Breast epithelium (tissue), 4 donors: ENCODE results near the gene ESAM. TPM values are rescaled to one million over a fixed set of nuclear protein-coding genes. Genes with fewer than 3 reads are reported as not detected.

Experiments used
- DNase-seq, 2 donors: peaks; one replicate each; pipeline ENCODE4 v3.0.0-alpha.2; 2019; ENCODE audit warnings: low spot score in 2 of 2
- H3K27ac ChIP-seq, 2 donors: fragments of 200-600 bp; sonication (generic) in 1 of 2; one replicate each; pipeline ENCODE4 v1.5.1; 2016 to 2019; ENCODE audit warnings: mild to moderate bottlenecking in 1 of 2
- H3K27me3 ChIP-seq, 2 donors: fragments of 200-600 bp; sonication (generic) in 1 of 2; one replicate each; pipeline versions ENCODE4 v1.5.1 to v1.6.0; 2017 to 2019; ENCODE audit warnings: control low read depth in 1 of 2, mild to moderate bottlenecking in 1 of 2
- H3K36me3 ChIP-seq: fragments of 200-600 bp; one replicate; pipeline ENCODE4 v1.5.1; 2019
- H3K4me1 ChIP-seq, 2 donors: fragments of 200-600 bp; sonication (generic); one replicate each; pipeline ENCODE4 v1.5.1; 2016 to 2019; ENCODE audit warnings: control low read depth in 1 of 2
- H3K4me3 ChIP-seq, 3 donors: fragments of 200-600 bp; sonication (generic); 1 replicate in 2 of 3; 2 replicates in 1 of 3; pipeline ENCODE4 v1.5.1; 2016 to 2019; ENCODE audit warnings: mild to moderate bottlenecking in 3 of 3, moderate library complexity in 2 of 3
- H3K9me3 ChIP-seq, 2 donors: fragments of 200-600 bp; sonication (generic) in 1 of 2; one replicate each; pipeline ENCODE4 v1.5.1; 2016 to 2019; ENCODE audit warnings: control low read depth in 1 of 2
- POLR2A ChIP-seq: fragments of 450-650 bp; IDR thresholded peaks from one replicate; pipeline ENCODE4 v1.6.1; 2016; ENCODE audit warnings: antibody characterized with exemption, mild to moderate bottlenecking, moderate library complexity
- POLR2AphosphoS5 ChIP-seq, 3 donors: sonication (generic); formaldehyde crosslinking; IDR thresholded peaks; one replicate each; pipeline ENCODE4 v1.6.1; 2017; ENCODE audit warnings: antibody characterized with exemption in 3 of 3
- intact Hi-C: fragments of 100-400 bp; cut with DNase I; formaldehyde crosslinking; loops from one replicate; pipeline ENCODE4 v1.15.1; 2023; ENCODE audit warnings: low total_unique reads
- total RNA-seq, 3 donors: library from RNA; depleted of rRNA; stranded (reverse); fragments of >200 nt; gene quantifications; one replicate each; pipeline ENCODE4 v1.1.0, GENCODE V29; 2016
- TF ChIP-seq, protein P1 (sequence below), 3 donors: fragments of 450-650 bp; IDR thresholded peaks; one replicate each; pipeline ENCODE4 v1.5.1; 2016 to 2017; ENCODE audit warnings: antibody characterized with exemption in 3 of 3, mild to moderate bottlenecking in 3 of 3, moderate library complexity in 3 of 3

Gene ESAM
- total RNA-seq, 3 donors from 2014 or later: 11.6 to 38.7 (median 19.8) TPM

GRCh38 chr11:124798991-124799347 is 36.9 kb upstream of the ESAM start:
- Histone ChIP-seq H3K4me3 (peak overlapping the region; percentile 88 to 95 (median 94)), H3K27ac (peak overlapping the region; percentile 98 to 99), H3K4me1 (peaks cover 0 to 9% of the 10 kb centered on the region in 2 donors), H3K27me3 (no peaks in the 10 kb centered on the region), H3K36me3 (no peaks in the 10 kb centered on the region), H3K9me3 (no peaks in the 10 kb centered on the region)
- intact Hi-C loops: loop anchor here (5.0 kb wide), 1 partner anchor 1092 kb away; no protein-coding TSS in a partner anchor
- TF ChIP-seq POLR2AphosphoS5 (IDR thresholded peaks at IDR 0.05): no peak
- TF ChIP-seq, protein P1, sequence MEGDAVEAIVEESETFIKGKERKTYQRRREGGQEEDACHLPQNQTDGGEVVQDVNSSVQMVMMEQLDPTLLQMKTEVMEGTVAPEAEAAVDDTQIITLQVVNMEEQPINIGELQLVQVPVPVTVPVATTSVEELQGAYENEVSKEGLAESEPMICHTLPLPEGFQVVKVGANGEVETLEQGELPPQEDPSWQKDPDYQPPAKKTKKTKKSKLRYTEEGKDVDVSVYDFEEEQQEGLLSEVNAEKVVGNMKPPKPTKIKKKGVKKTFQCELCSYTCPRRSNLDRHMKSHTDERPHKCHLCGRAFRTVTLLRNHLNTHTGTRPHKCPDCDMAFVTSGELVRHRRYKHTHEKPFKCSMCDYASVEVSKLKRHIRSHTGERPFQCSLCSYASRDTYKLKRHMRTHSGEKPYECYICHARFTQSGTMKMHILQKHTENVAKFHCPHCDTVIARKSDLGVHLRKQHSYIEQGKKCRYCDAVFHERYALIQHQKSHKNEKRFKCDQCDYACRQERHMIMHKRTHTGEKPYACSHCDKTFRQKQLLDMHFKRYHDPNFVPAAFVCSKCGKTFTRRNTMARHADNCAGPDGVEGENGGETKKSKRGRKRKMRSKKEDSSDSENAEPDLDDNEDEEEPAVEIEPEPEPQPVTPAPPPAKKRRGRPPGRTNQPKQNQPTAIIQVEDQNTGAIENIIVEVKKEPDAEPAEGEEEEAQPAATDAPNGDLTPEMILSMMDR (IDR thresholded peaks at IDR 0.05): no peak
- DNase-seq: no peak

GRCh38 chr11:124796312-124796711 is 34.2 kb upstream of the ESAM start:
- no peak overlapping the region for H3K27ac ChIP-seq
- intact Hi-C loops: loop anchor here (5.0 kb wide), 1 partner anchor 1089 kb away; no protein-coding TSS in a partner anchor
- H3K9me3 ChIP-seq: no peaks in the 10 kb centered on the region
- H3K4me3 ChIP-seq: no peak overlapping the region
- DNase-seq: no peak
- no peak for TF ChIP-seq POLR2A
- TF ChIP-seq POLR2AphosphoS5 (IDR thresholded peaks at IDR 0.05): no peak
- TF ChIP-seq, protein P1 (IDR thresholded peaks at IDR 0.05): no peak
- H3K27me3 ChIP-seq: no peaks in the 10 kb centered on the region
- H3K4me1 ChIP-seq: peaks cover 0 to 9% of the 10 kb centered on the region in 2 donors
- H3K36me3 ChIP-seq: no peaks in the 10 kb centered on the region

- H3K9me3 ChIP-seq: no peaks in the 10 kb centered on the region
- intact Hi-C loops: loop anchor here (5.0 kb wide), 1 partner anchor 84 kb away; no protein-coding TSS in a partner anchor
- H3K27me3 ChIP-seq: no peaks in the 10 kb centered on the region
- no peak overlapping the region for H3K27ac ChIP-seq
- TF ChIP-seq, protein P1 (IDR thresholded peaks at IDR 0.05): peak in 2 of 3 donors; percentile 18 to 22
- TF ChIP-seq POLR2A: no peak
- H3K36me3 ChIP-seq: no peaks in the 10 kb centered on the region
- no peak for DNase-seq
- no peak overlapping the region for H3K4me3 ChIP-seq
- H3K4me1 ChIP-seq: peaks cover 0 to 3% of the 10 kb centered on the region in 2 donors
Measured at GRCh38 chr11:124793466-124794278, 31.6 kb upstream of the ESAM start.

GRCh38 chr11:124791626-124792341 is 29.7 kb upstream of the ESAM start:
- Histone ChIP-seq H3K27ac (no peak overlapping the region), H3K4me1 (no peaks in the 10 kb centered on the region), H3K9me3 (no peaks in the 10 kb centered on the region), H3K27me3 (no peaks in the 10 kb centered on the region), H3K4me3 (no peak overlapping the region), H3K36me3 (no peaks in the 10 kb centered on the region)
- intact Hi-C loops: loop anchor here (5.0 kb wide), 1 partner anchor 86 kb away; no protein-coding TSS in a partner anchor
- no peak for DNase-seq
- TF ChIP-seq, protein P1 (IDR thresholded peaks at IDR 0.05): no peak
- TF ChIP-seq POLR2A (no peak), POLR2AphosphoS5 (IDR thresholded peaks at IDR 0.05) (no peak)

DNA sequence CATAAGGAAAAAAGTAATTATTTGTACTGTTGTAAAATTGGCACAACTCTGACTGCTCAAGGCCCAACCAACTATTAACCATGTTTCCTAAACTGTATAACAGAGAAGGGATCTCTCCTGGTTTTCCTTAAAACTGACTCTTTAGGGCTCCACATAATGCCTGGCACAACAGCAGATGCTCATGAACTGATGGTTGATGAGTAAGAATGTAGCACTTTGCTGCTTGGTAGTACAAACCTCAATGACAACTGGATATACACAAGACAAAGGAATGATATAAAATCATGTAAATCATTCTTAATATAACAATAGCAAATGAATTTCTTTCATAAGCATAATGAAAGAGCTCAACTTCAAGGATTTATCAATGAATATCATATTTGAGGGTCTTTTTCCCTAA is 26.4 kb upstream of the ESAM start:
- DNase-seq: no peak
- no peak overlapping the region for H3K27ac ChIP-seq
- no peaks in the 10 kb centered on the region for H3K9me3 ChIP-seq
- no peak overlapping the region for H3K4me3 ChIP-seq
- H3K27me3 ChIP-seq: no peaks in the 10 kb centered on the region
- TF ChIP-seq, protein P1 (IDR thresholded peaks at IDR 0.05): no peak
- TF ChIP-seq POLR2A (no peak), POLR2AphosphoS5 (IDR thresholded peaks at IDR 0.05) (no peak)
- H3K4me1 ChIP-seq: no peaks in the 10 kb centered on the region
- intact Hi-C loops: no loop called here
- H3K36me3 ChIP-seq: no peaks in the 10 kb centered on the region
